ENCODE measurements around the gene LTBP4. TPM values are rescaled to one million over a fixed set of nuclear protein-coding genes. Genes with fewer than 3 reads are reported as not detected.
A peak's percentile ranks its signal among the peaks of the same experiment; 100 is the strongest.

Gene LTBP4
- total and polyA plus RNA-seq, 2 of the 13 experiments (the other 11 are each of a cell fraction or from before 2014, with no cell fraction given): 0.86 to 2.3 TPM

DNA sequence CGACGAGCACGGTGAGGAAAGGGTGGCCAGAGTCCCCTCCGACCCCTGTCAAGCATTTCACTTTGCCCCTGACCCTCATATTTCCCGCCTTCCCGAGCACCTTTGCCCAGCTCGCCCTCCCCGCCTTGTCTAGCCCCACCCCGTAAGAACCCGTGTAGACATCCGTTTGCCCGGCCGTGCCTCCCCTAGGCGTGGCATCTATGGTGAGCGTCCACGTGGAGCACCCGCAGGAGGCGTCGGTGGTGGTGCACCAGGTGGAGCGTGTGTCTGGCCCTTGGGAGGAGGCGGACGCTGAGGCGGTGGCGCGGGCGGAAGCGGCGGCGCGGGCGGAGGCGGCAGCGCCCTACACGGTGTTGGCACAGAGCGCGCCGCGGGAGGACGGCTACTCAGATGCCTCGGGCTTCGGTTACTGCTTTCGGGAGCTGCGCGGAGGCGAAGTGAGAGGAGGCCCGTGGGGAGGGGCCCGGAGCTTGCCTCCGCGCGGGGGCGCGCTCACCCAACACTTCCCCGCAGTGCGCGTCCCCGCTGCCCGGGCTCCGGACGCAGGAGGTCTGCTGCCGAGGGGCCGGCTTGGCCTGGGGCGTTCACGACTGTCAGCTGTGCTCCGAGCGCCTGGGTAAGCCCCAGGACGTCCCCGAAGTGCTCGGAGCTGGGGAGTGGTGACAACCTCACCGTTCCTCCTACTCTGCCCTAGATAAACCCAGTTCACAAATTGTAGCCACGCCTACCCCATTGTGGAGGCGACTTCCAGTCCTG is 4.2 kb downstream of the LTBP4 start (continued):
- TF ChIP-seq, protein P1, sequence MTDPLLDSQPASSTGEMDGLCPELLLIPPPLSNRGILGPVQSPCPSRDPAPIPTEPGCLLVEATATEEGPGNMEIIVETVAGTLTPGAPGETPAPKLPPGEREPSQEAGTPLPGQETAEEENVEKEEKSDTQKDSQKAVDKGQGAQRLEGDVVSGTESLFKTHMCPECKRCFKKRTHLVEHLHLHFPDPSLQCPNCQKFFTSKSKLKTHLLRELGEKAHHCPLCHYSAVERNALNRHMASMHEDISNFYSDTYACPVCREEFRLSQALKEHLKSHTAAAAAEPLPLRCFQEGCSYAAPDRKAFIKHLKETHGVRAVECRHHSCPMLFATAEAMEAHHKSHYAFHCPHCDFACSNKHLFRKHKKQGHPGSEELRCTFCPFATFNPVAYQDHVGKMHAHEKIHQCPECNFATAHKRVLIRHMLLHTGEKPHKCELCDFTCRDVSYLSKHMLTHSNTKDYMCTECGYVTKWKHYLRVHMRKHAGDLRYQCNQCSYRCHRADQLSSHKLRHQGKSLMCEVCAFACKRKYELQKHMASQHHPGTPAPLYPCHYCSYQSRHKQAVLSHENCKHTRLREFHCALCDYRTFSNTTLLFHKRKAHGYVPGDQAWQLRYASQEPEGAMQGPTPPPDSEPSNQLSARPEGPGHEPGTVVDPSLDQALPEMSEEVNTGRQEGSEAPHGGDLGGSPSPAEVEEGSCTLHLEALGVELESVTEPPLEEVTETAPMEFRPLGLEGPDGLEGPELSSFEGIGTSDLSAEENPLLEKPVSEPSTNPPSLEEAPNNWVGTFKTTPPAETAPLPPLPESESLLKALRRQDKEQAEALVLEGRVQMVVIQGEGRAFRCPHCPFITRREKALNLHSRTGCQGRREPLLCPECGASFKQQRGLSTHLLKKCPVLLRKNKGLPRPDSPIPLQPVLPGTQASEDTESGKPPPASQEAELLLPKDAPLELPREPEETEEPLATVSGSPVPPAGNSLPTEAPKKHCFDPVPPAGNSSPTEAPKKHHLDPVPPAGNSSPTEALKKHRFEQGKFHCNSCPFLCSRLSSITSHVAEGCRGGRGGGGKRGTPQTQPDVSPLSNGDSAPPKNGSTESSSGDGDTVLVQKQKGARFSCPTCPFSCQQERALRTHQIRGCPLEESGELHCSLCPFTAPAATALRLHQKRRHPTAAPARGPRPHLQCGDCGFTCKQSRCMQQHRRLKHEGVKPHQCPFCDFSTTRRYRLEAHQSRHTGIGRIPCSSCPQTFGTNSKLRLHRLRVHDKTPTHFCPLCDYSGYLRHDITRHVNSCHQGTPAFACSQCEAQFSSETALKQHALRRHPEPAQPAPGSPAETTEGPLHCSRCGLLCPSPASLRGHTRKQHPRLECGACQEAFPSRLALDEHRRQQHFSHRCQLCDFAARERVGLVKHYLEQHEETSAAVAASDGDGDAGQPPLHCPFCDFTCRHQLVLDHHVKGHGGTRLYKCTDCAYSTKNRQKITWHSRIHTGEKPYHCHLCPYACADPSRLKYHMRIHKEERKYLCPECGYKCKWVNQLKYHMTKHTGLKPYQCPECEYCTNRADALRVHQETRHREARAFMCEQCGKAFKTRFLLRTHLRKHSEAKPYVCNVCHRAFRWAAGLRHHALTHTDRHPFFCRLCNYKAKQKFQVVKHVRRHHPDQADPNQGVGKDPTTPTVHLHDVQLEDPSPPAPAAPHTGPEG (CRISPR knock-in tag; IDR thresholded peaks at IDR 0.05): 0 out of 2 replicates have a peak, but pooled peaks have one; percentile 53
- TF ChIP-seq, protein P2, sequence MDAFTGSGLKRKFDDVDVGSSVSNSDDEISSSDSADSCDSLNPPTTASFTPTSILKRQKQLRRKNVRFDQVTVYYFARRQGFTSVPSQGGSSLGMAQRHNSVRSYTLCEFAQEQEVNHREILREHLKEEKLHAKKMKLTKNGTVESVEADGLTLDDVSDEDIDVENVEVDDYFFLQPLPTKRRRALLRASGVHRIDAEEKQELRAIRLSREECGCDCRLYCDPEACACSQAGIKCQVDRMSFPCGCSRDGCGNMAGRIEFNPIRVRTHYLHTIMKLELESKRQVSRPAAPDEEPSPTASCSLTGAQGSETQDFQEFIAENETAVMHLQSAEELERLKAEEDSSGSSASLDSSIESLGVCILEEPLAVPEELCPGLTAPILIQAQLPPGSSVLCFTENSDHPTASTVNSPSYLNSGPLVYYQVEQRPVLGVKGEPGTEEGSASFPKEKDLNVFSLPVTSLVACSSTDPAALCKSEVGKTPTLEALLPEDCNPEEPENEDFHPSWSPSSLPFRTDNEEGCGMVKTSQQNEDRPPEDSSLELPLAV (CRISPR knock-in tag; conservative IDR thresholded peaks at IDR 0.05; ENCODE audit: low read depth): no peak
- TF ChIP-seq ZBTB7B (CRISPR knock-in tag; IDR thresholded peaks at IDR 0.05) (no peak), ARNTL (CRISPR knock-in tag; IDR thresholded peaks at IDR 0.05) (no peak; the same call in 1 of the 2 replicates), NR2F1 (CRISPR knock-in tag; IDR thresholded peaks at IDR 0.05) (no peak), ZNF136 (CRISPR knock-in tag; IDR thresholded peaks at IDR 0.05; ENCODE audit: low read depth) (no peak; the same call in 1 of the 2 replicates)
- TF ChIP-seq, protein P3, sequence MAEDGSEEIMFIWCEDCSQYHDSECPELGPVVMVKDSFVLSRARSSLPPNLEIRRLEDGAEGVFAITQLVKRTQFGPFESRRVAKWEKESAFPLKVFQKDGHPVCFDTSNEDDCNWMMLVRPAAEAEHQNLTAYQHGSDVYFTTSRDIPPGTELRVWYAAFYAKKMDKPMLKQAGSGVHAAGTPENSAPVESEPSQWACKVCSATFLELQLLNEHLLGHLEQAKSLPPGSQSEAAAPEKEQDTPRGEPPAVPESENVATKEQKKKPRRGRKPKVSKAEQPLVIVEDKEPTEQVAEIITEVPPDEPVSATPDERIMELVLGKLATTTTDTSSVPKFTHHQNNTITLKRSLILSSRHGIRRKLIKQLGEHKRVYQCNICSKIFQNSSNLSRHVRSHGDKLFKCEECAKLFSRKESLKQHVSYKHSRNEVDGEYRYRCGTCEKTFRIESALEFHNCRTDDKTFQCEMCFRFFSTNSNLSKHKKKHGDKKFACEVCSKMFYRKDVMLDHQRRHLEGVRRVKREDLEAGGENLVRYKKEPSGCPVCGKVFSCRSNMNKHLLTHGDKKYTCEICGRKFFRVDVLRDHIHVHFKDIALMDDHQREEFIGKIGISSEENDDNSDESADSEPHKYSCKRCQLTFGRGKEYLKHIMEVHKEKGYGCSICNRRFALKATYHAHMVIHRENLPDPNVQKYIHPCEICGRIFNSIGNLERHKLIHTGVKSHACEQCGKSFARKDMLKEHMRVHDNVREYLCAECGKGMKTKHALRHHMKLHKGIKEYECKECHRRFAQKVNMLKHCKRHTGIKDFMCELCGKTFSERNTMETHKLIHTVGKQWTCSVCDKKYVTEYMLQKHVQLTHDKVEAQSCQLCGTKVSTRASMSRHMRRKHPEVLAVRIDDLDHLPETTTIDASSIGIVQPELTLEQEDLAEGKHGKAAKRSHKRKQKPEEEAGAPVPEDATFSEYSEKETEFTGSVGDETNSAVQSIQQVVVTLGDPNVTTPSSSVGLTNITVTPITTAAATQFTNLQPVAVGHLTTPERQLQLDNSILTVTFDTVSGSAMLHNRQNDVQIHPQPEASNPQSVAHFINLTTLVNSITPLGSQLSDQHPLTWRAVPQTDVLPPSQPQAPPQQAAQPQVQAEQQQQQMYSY (CRISPR knock-in tag; IDR thresholded peaks at IDR 0.05): no peak
- TF ChIP-seq, protein P4, sequence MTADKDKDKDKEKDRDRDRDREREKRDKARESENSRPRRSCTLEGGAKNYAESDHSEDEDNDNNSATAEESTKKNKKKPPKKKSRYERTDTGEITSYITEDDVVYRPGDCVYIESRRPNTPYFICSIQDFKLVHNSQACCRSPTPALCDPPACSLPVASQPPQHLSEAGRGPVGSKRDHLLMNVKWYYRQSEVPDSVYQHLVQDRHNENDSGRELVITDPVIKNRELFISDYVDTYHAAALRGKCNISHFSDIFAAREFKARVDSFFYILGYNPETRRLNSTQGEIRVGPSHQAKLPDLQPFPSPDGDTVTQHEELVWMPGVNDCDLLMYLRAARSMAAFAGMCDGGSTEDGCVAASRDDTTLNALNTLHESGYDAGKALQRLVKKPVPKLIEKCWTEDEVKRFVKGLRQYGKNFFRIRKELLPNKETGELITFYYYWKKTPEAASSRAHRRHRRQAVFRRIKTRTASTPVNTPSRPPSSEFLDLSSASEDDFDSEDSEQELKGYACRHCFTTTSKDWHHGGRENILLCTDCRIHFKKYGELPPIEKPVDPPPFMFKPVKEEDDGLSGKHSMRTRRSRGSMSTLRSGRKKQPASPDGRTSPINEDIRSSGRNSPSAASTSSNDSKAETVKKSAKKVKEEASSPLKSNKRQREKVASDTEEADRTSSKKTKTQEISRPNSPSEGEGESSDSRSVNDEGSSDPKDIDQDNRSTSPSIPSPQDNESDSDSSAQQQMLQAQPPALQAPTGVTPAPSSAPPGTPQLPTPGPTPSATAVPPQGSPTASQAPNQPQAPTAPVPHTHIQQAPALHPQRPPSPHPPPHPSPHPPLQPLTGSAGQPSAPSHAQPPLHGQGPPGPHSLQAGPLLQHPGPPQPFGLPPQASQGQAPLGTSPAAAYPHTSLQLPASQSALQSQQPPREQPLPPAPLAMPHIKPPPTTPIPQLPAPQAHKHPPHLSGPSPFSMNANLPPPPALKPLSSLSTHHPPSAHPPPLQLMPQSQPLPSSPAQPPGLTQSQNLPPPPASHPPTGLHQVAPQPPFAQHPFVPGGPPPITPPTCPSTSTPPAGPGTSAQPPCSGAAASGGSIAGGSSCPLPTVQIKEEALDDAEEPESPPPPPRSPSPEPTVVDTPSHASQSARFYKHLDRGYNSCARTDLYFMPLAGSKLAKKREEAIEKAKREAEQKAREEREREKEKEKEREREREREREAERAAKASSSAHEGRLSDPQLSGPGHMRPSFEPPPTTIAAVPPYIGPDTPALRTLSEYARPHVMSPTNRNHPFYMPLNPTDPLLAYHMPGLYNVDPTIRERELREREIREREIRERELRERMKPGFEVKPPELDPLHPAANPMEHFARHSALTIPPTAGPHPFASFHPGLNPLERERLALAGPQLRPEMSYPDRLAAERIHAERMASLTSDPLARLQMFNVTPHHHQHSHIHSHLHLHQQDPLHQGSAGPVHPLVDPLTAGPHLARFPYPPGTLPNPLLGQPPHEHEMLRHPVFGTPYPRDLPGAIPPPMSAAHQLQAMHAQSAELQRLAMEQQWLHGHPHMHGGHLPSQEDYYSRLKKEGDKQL (CRISPR knock-in tag; IDR thresholded peaks at IDR 0.05; ENCODE audit: low read depth): no peak
- TF ChIP-seq, protein P5, sequence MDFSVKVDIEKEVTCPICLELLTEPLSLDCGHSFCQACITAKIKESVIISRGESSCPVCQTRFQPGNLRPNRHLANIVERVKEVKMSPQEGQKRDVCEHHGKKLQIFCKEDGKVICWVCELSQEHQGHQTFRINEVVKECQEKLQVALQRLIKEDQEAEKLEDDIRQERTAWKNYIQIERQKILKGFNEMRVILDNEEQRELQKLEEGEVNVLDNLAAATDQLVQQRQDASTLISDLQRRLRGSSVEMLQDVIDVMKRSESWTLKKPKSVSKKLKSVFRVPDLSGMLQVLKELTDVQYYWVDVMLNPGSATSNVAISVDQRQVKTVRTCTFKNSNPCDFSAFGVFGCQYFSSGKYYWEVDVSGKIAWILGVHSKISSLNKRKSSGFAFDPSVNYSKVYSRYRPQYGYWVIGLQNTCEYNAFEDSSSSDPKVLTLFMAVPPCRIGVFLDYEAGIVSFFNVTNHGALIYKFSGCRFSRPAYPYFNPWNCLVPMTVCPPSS (IDR thresholded peaks at IDR 0.05): no peak

All from HepG2 (cell line).